Ishikawa (cell line): Measurements from ENCODE around the gene VLDLR.

ENCODE experiments used
- CREB1 ChIP-seq: IDR thresholded peaks from 2 replicates; pipeline ENCODE4 v1.6.1; 2012; ENCODE audit warnings: low read depth
- EP300 ChIP-seq: IDR thresholded peaks from 2 replicates; pipeline ENCODE4 v1.6.1; 2012; ENCODE audit warnings: borderline replicate concordance
- TAF1 ChIP-seq: IDR thresholded peaks from 2 replicates; pipeline ENCODE4 v1.6.1; 2012; ENCODE audit warnings: low read depth, mild to moderate bottlenecking
- TCF12 ChIP-seq: IDR thresholded peaks from 2 replicates; pipeline ENCODE4 v1.6.1; 2012; ENCODE audit warnings: low read depth
- TEAD4 ChIP-seq: IDR thresholded peaks from 2 replicates; pipeline ENCODE4 v1.6.1; 2012
- YY1 ChIP-seq: IDR thresholded peaks from 2 replicates; pipeline ENCODE4 v1.6.1; 2012; ENCODE audit warnings: low read depth
- TF ChIP-seq, protein P1 (sequence below): IDR thresholded peaks from 2 replicates; pipeline ENCODE4 v1.6.1; 2012
- TF ChIP-seq, protein P2 (sequence below): IDR thresholded peaks from 2 replicates; pipeline ENCODE4 v1.6.1; 2012

- TF ChIP-seq, protein P1, sequence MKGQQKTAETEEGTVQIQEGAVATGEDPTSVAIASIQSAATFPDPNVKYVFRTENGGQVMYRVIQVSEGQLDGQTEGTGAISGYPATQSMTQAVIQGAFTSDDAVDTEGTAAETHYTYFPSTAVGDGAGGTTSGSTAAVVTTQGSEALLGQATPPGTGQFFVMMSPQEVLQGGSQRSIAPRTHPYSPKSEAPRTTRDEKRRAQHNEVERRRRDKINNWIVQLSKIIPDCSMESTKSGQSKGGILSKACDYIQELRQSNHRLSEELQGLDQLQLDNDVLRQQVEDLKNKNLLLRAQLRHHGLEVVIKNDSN: no peak
- TF ChIP-seq CREB1 (no peak), TAF1 (no peak), YY1 (no peak), EP300 (no peak), TEAD4 (no peak), TCF12 (no peak)
- TF ChIP-seq, protein P2, sequence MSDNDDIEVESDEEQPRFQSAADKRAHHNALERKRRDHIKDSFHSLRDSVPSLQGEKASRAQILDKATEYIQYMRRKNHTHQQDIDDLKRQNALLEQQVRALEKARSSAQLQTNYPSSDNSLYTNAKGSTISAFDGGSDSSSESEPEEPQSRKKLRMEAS: no peak
Observed at GRCh38 chr9:2645569-2645968, 24.0 kb downstream of the VLDLR start.
